SK-N-MC (cell line): Measurements from ENCODE around the gene ZNF362.

ENCODE experiments used
- EZH2 ChIP-seq: fragments of 200-600 bp; sonication (generic); IDR thresholded peaks from one replicate; pipeline ENCODE4 v1.6.1; 2017; ENCODE audit warnings: antibody characterized with exemption
- FOXP2 ChIP-seq: optimal IDR thresholded peaks from 2 replicates; pipeline ENCODE3; 2011; ENCODE audit warnings: mild to moderate bottlenecking, moderate library complexity; ENCODE audit not compliant: insufficient read depth; ENCODE audit errors: extremely low read length, control extremely low read depth
- POLR2AphosphoS5 ChIP-seq: IDR thresholded peaks from 2 replicates; pipeline ENCODE4 v1.6.1; 2012; ENCODE audit warnings: mild to moderate bottlenecking, low read depth, low read length, borderline replicate concordance

- TF ChIP-seq POLR2AphosphoS5 (no peak), EZH2 (no peak), FOXP2 (no peak)
These were observed 15.6 kb downstream of the ZNF362 start for GRCh38 chr1:33271666-33272505.
